SJSA1 (cell line): ENCODE measurements around the gene CPZ. TPM values are rescaled to one million over a fixed set of nuclear protein-coding genes. Genes with fewer than 3 reads are reported as not detected.

Experiments
- DNase-seq, 2 experiments: peaks; one replicate each; pipeline ENCODE4 v3.0.0-alpha.2; 2015 to 2020; ENCODE audit warnings: low spot score in 2 of 2, low read depth in 1 of 2
- H3K27ac ChIP-seq: fragments of 250-450 bp; sonication (Bioruptor Pico); 2 replicates; pipeline ENCODE4 v1.5.1; 2020; ENCODE audit warnings: mild to moderate bottlenecking, moderate library complexity
- H3K27me3 ChIP-seq: fragments of 250-450 bp; sonication (Bioruptor Pico); replicated peaks from 2 replicates; pipeline ENCODE4 v1.5.1; 2020; ENCODE audit warnings: mild to moderate bottlenecking, moderate library complexity
- H3K36me3 ChIP-seq: fragments of 250-450 bp; sonication (Bioruptor Pico); 2 replicates; pipeline ENCODE4 v1.5.1; 2020; ENCODE audit warnings: mild to moderate bottlenecking
- H3K4me1 ChIP-seq: fragments of 250-450 bp; sonication (Bioruptor Pico); replicated peaks from 2 replicates; pipeline ENCODE4 v1.6.1; 2021; ENCODE audit warnings: mild to moderate bottlenecking
- H3K4me3 ChIP-seq: fragments of 250-450 bp; sonication (Bioruptor Pico); 2 replicates; pipeline ENCODE4 v1.5.1; 2020; ENCODE audit warnings: mild to moderate bottlenecking
- H3K9me3 ChIP-seq: fragments of 250-450 bp; sonication (Bioruptor Pico); replicated peaks from 2 replicates; pipeline ENCODE4 v1.5.1; 2020; ENCODE audit warnings: mild to moderate bottlenecking
- total RNA-seq: library from RNA; depleted of rRNA; stranded (reverse); fragments of >200 nt; shearing (Covaris generic); gene quantifications from 2 replicates; pipeline ENCODE4 v1.2.3, GENCODE V29; 2014; rRNA removed

The CPZ gene
- 130 and 165 TPM in 2 replicates for total RNA-seq

- Histone ChIP-seq H3K4me3 (peak within 1 kb of the TSS; percentile 57), H3K36me3 (peaks cover 41% of the 10 kb centered on the region), H3K27ac (peak within 1 kb of the TSS; percentile 90), H3K4me1 (peaks cover 82% of the 10 kb centered on the region), H3K9me3 (no peaks in the 10 kb centered on the region), H3K27me3 (no peaks in the 10 kb centered on the region)
- peak; percentile 56 to 65 for DNase-seq
Observed at GRCh38 chr4:8592366-8593263, at the start of gene CPZ. Gene CPZ, plus strand, starts transcription at chr4:8592765. Its CDS starts 69 bp downstream, at chr4:8592834.

GRCh38 chr4:8542776-8543525 is 49.6 kb upstream of the CPZ start:
- peak; percentile 45 to 54 for DNase-seq
- peaks cover 78% of the 10 kb centered on the region for H3K4me1 ChIP-seq
- H3K9me3 ChIP-seq: no peaks in the 10 kb centered on the region

GRCh38 chr4:8543623-8544022 is 48.9 kb upstream of the CPZ start:
- DNase-seq: no peak
- H3K27ac ChIP-seq: no peak overlapping the region
- no peak overlapping the region for H3K4me3 ChIP-seq
- no peaks in the 10 kb centered on the region for H3K36me3 ChIP-seq
- H3K4me1 ChIP-seq: peaks cover 78% of the 10 kb centered on the region
- no peaks in the 10 kb centered on the region for H3K27me3 ChIP-seq
- no peaks in the 10 kb centered on the region for H3K9me3 ChIP-seq

More at GRCh38 chr4:8542776-8543525, 49.6 kb upstream of the CPZ start:
- Histone ChIP-seq H3K27ac (peak overlapping the region; percentile 51), H3K27me3 (no peaks in the 10 kb centered on the region), H3K4me3 (no peak overlapping the region), H3K36me3 (no peaks in the 10 kb centered on the region)

- no peaks in the 10 kb centered on the region for H3K36me3 ChIP-seq
- DNase-seq: no peak
- H3K4me1 ChIP-seq: peaks cover 78% of the 10 kb centered on the region
- H3K4me3 ChIP-seq: no peak overlapping the region
- H3K27ac ChIP-seq: peak overlapping the region; percentile 96
- H3K9me3 ChIP-seq: no peaks in the 10 kb centered on the region
- no peaks in the 10 kb centered on the region for H3K27me3 ChIP-seq
Observed at GRCh38 chr4:8544282-8544681, 48.3 kb upstream of the CPZ start.

- DNase-seq: peak; percentile 42 to 66
- peak overlapping the region; percentile 96 for H3K27ac ChIP-seq
- H3K9me3 ChIP-seq: no peaks in the 10 kb centered on the region
- peaks cover 75% of the 10 kb centered on the region for H3K4me1 ChIP-seq
- H3K36me3 ChIP-seq: no peaks in the 10 kb centered on the region
- H3K4me3 ChIP-seq: no peak overlapping the region
- H3K27me3 ChIP-seq: no peaks in the 10 kb centered on the region
Observed at GRCh38 chr4:8544741-8545438, 47.7 kb upstream of the CPZ start.

GRCh38 chr4:8545439-8545765 is 47.2 kb upstream of the CPZ start:
- H3K9me3 ChIP-seq: no peaks in the 10 kb centered on the region
- H3K36me3 ChIP-seq: no peaks in the 10 kb centered on the region
- H3K4me1 ChIP-seq: peaks cover 72% of the 10 kb centered on the region
- no peaks in the 10 kb centered on the region for H3K27me3 ChIP-seq
- H3K4me3 ChIP-seq: no peak overlapping the region
- DNase-seq: no peak
- peak overlapping the region; percentile 96 for H3K27ac ChIP-seq

- no peaks in the 10 kb centered on the region for H3K27me3 ChIP-seq
- H3K4me3 ChIP-seq: 0 out of 2 replicates have a peak overlapping the region, but pooled peaks have one; percentile 4
- H3K27ac ChIP-seq: peak overlapping the region; percentile 96
- H3K36me3 ChIP-seq: no peaks in the 10 kb centered on the region
- DNase-seq: peak in 1 of 2 experiments; percentile 87
- no peaks in the 10 kb centered on the region for H3K9me3 ChIP-seq
- peaks cover 79% of the 10 kb centered on the region for H3K4me1 ChIP-seq
Observed at GRCh38 chr4:8546766-8547107, 45.8 kb upstream of the CPZ start.

GRCh38 chr4:8547108-8547911 is 45.3 kb upstream of the CPZ start:
- Histone ChIP-seq H3K27me3 (no peaks in the 10 kb centered on the region), H3K9me3 (no peaks in the 10 kb centered on the region), H3K4me3 (0 out of 2 replicates have a peak overlapping the region, but pooled peaks have one; percentile 4), H3K36me3 (no peaks in the 10 kb centered on the region), H3K27ac (peak overlapping the region; percentile 96), H3K4me1 (peaks cover 80% of the 10 kb centered on the region)
- peak; percentile 86 to 87 for DNase-seq

GRCh38 chr4:8547912-8548730 is 44.4 kb upstream of the CPZ start:
- no peaks in the 10 kb centered on the region for H3K36me3 ChIP-seq
- no peaks in the 10 kb centered on the region for H3K27me3 ChIP-seq
- peaks cover 72% of the 10 kb centered on the region for H3K4me1 ChIP-seq
- H3K4me3 ChIP-seq: no peak overlapping the region
- DNase-seq: peak; percentile 91 to 96
- H3K27ac ChIP-seq: peak overlapping the region; percentile 96
- H3K9me3 ChIP-seq: no peaks in the 10 kb centered on the region

GRCh38 chr4:8548731-8549351 is 43.7 kb upstream of the CPZ start:
- H3K4me3 ChIP-seq: no peak overlapping the region
- peak overlapping the region; percentile 83 for H3K27ac ChIP-seq
- no peak for DNase-seq
- no peaks in the 10 kb centered on the region for H3K27me3 ChIP-seq
- no peaks in the 10 kb centered on the region for H3K36me3 ChIP-seq
- no peaks in the 10 kb centered on the region for H3K9me3 ChIP-seq
- H3K4me1 ChIP-seq: peaks cover 68% of the 10 kb centered on the region

GRCh38 chr4:8549352-8549931 is 43.1 kb upstream of the CPZ start:
- DNase-seq: no peak
- peaks cover 63% of the 10 kb centered on the region for H3K4me1 ChIP-seq
- no peak overlapping the region for H3K4me3 ChIP-seq
- H3K27me3 ChIP-seq: no peaks in the 10 kb centered on the region
- no peaks in the 10 kb centered on the region for H3K9me3 ChIP-seq
- H3K36me3 ChIP-seq: no peaks in the 10 kb centered on the region
- H3K27ac ChIP-seq: peak overlapping the region; percentile 83; the same call in 1 of the 2 replicates

GRCh38 chr4:8550691-8551090 is 41.9 kb upstream of the CPZ start:
- Histone ChIP-seq H3K27me3 (no peaks in the 10 kb centered on the region), H3K4me3 (no peak overlapping the region), H3K27ac (no peak overlapping the region), H3K4me1 (peaks cover 51% of the 10 kb centered on the region), H3K36me3 (no peaks in the 10 kb centered on the region), H3K9me3 (no peaks in the 10 kb centered on the region)
- DNase-seq: no peak
